HepG2 (cell line): ENCODE measurements around the gene NRDE2. TPM values are rescaled to one million over a fixed set of nuclear protein-coding genes. Genes with fewer than 3 reads are reported as not detected.
A peak's percentile ranks its signal among the peaks of the same experiment; 100 is the strongest.

Experiments
- FOXC1 ChIP-seq: sonication (generic); formaldehyde crosslinking; IDR thresholded peaks from 2 replicates; pipeline ENCODE4 v1.8.0; 2022; ENCODE audit warnings: mild to moderate bottlenecking, missing genetic modification reagents, borderline replicate concordance
- FOXO4 ChIP-seq: sonication (generic); formaldehyde crosslinking; conservative IDR thresholded peaks from 2 replicates; pipeline ENCODE4 v1.8.1; 2023; ENCODE audit warnings: missing genetic modification reagents
- GFI1 ChIP-seq: sonication (generic); formaldehyde crosslinking; IDR thresholded peaks from 2 replicates; pipeline ENCODE4 v1.5.0; 2020; ENCODE audit warnings: missing genetic modification reagents, mild to moderate bottlenecking, borderline replicate concordance
- HINFP ChIP-seq: sonication (generic); formaldehyde crosslinking; IDR thresholded peaks from 2 replicates; pipeline ENCODE4 v1.4.0; 2020; ENCODE audit warnings: low read depth, mild to moderate bottlenecking, missing genetic modification reagents
- KDM2A ChIP-seq: sonication (generic); formaldehyde crosslinking; IDR thresholded peaks from 2 replicates; pipeline ENCODE4 v1.4.0; 2020; ENCODE audit warnings: low read depth, missing genetic modification reagents, borderline replicate concordance
- LBX2 ChIP-seq: sonication (generic); formaldehyde crosslinking; IDR thresholded peaks from 2 replicates; pipeline ENCODE4 v1.5.0; 2020; ENCODE audit warnings: missing genetic modification reagents, mild to moderate bottlenecking, borderline replicate concordance
- MIXL1 ChIP-seq: IDR thresholded peaks from 2 replicates; pipeline ENCODE4 v1.6.1; 2016
- PAXIP1 ChIP-seq: sonication (generic); formaldehyde crosslinking; conservative IDR thresholded peaks from 2 replicates; pipeline ENCODE4 v1.4.0; 2020; ENCODE audit warnings: mild to moderate bottlenecking, missing genetic modification reagents, moderate library complexity
- PRDM4 ChIP-seq: sonication (generic); formaldehyde crosslinking; IDR thresholded peaks from 2 replicates; pipeline ENCODE4 v1.9.0; 2021; ENCODE audit warnings: missing genetic modification reagents, borderline replicate concordance
- TFE3 ChIP-seq: IDR thresholded peaks from 2 replicates; pipeline ENCODE4 v1.6.1; 2016
- ZNF121 ChIP-seq: sonication (generic); formaldehyde crosslinking; IDR thresholded peaks from 2 replicates; pipeline ENCODE4 v1.5.0; 2020; ENCODE audit warnings: mild to moderate bottlenecking, missing genetic modification reagents
- ZNF335 ChIP-seq: sonication (generic); formaldehyde crosslinking; IDR thresholded peaks from 2 replicates; pipeline ENCODE4 v1.4.0; 2020; ENCODE audit warnings: missing genetic modification reagents
- ZNF496 ChIP-seq: sonication (generic); formaldehyde crosslinking; IDR thresholded peaks from 2 replicates; pipeline ENCODE4 v1.8.1; 2023; ENCODE audit warnings: mild to moderate bottlenecking, moderate library complexity, missing genetic modification reagents; ENCODE audit not compliant: insufficient replicate concordance
- ZNF704 ChIP-seq: sonication (generic); formaldehyde crosslinking; IDR thresholded peaks from 2 replicates; pipeline ENCODE4 v1.8.1; 2023; ENCODE audit warnings: mild to moderate bottlenecking, inconsistent platforms, moderate library complexity, missing genetic modification reagents, borderline replicate concordance
- ZNF761 ChIP-seq: sonication (generic); formaldehyde crosslinking; conservative IDR thresholded peaks from 2 replicates; pipeline ENCODE4 v1.4.0; 2020; ENCODE audit warnings: mild to moderate bottlenecking, missing genetic modification reagents
- polyA plus RNA-seq, 8 experiments: library from polyadenylated mRNA; depleted of rRNA in 3 of 8; stranded (reverse) in 7 of 8; unstranded in 1 of 8; fragments of >200 nt; fragmentation: Illumina TruSeq in 4 of 8; extraction: Trizol in 4 of 8; gene quantifications; 2 replicates each; pipeline versions ENCODE4 v1.2.1 to v1.2.3, GENCODE V29; 2011 to 2016; ENCODE audit warnings: low read depth in 4 of 8, missing spikeins in 1 of 8, mixed read lengths in 1 of 8; ENCODE audit not compliant: insufficient read depth in 1 of 8
- total RNA-seq, 5 experiments: library from RNA; depleted of rRNA; stranded (reverse); fragments of >200 nt; fragmentation: Illumina TruSeq; extraction: Trizol; gene quantifications; 2 replicates each; pipeline ENCODE4 v1.2.3, GENCODE V29; 2016; ENCODE audit warnings: low read depth in 1 of 5

The NRDE2 gene
- total and polyA plus RNA-seq, 2 of the 13 experiments (the other 11 are each of a cell fraction or from before 2014, with no cell fraction given): 5.6 to 12.5 TPM

GRCh38 chr14:90235179-90235976 lies 96.4 kb downstream of the NRDE2 start (continued):
- TF ChIP-seq LBX2 (CRISPR knock-in tag) (no peak), GFI1 (CRISPR knock-in tag) (0 out of 2 replicates have a peak, but pooled peaks have one; percentile 34), MIXL1 (no peak), FOXO4 (CRISPR knock-in tag) (no peak), TFE3 (CRISPR knock-in tag) (0 out of 2 replicates have a peak, but pooled peaks have one; percentile 39), FOXC1 (CRISPR knock-in tag) (no peak; the same call in 1 of the 2 replicates), HINFP (CRISPR knock-in tag) (no peak), ZNF761 (CRISPR knock-in tag) (no peak), ZNF335 (CRISPR knock-in tag) (no peak), ZNF121 (no peak), PRDM4 (no peak), ZNF704 (CRISPR knock-in tag) (no peak), KDM2A (no peak; the same call in 1 of the 2 replicates), PAXIP1 (CRISPR knock-in tag) (no peak), ZNF496 (CRISPR knock-in tag) (no peak)
